ENCODE data around the gene IGFBP6.

DNA sequence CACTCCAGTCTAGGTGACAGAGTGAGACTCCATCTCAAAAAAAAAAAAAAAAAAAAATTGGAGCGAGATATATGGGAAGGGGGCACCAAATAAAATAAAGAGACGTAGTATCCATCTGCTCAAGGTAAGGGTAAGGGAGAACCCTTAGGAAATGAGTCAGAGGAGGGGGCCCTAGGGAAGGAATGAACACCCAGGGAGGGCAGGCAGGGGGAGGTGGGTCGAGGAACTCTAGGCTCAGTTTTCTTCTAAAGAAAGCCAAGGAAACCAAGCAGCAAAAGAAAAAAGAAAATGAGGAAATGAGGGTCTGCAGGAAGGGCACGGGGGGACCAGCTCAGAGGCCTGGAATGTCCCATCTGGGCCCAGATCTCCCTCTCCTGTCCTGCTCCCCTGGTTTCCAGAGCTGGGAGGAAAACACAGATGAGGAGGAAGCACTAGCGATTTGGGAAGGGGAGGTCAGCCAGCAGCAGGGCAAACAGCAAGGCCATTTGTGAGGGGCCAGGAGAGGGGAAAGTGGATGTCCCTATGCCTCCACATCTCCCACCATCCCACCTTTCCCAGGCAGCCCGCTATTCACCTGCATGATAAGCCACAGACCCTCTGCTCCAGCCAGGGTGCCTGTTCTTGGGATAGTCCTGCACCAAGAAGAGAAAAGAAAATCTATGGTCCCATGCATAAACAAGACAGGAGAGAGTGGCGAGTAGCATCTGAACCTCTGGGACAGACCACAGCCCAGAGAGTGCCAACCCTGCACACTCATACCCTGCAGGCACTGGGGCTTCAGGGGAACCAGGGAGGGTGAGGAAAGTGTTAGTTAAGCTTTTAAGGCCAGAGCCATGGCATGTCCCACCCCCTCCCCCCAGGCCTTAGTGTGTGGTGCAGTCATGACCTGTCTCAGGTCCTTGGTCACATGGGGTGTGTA, 30.1 kb upstream of the IGFBP6 start:
- TF ChIP-seq POLR2A (IDR thresholded peaks at IDR 0.05; ENCODE audit: low read length), result no peak
- no peak for TF ChIP-seq GATA1 (IDR thresholded peaks at IDR 0.05; ENCODE audit: low read depth, low read length)

Measured in erythroblast (primary cell).